Calu3 (cell line): ENCODE measurements around the gene C17orf113. TPM values are rescaled to one million over a fixed set of nuclear protein-coding genes. Genes with fewer than 3 reads are reported as not detected.

Experiments
- BruUV-seq: library from RNA; stranded (reverse); fragments of 400-500 nt; replicated peaks from 2 replicates; lab custom pipeline; 2021; lab: Mats Ljungman, UMichigan
- CTCF ChIA-PET: fragments of 300-600 bp; sonication (Branson Sonifier 250); formaldehyde crosslinking; loops from one replicate; lab custom pipeline; 2022; ENCODE audit warnings: antibody characterized with exemption; lab: Charles Lee
- DNase-seq: peaks from one replicate; pipeline ENCODE4 v3.0.0; 2022
- H3K27ac Mint-ChIP-seq: one replicate; pipeline ENCODE4 v1.8.0; 2022; ENCODE audit warnings: mixed read lengths; ENCODE audit not compliant: unreplicated experiment
- H3K27me3 Mint-ChIP-seq: one replicate; pipeline ENCODE4 v1.8.0; 2022; ENCODE audit warnings: mixed read lengths; ENCODE audit not compliant: unreplicated experiment
- H3K36me3 Mint-ChIP-seq: one replicate; pipeline ENCODE4 v1.8.0; 2022; ENCODE audit warnings: mild to moderate bottlenecking, moderate library complexity, mixed read lengths; ENCODE audit not compliant: insufficient read depth, unreplicated experiment
- H3K4me1 Mint-ChIP-seq: one replicate; pipeline ENCODE4 v1.8.0; 2022; ENCODE audit warnings: mild to moderate bottlenecking, low read depth, mixed read lengths; ENCODE audit not compliant: unreplicated experiment
- H3K4me3 Mint-ChIP-seq: one replicate; pipeline ENCODE4 v1.8.0; 2022; ENCODE audit warnings: mild to moderate bottlenecking, low read depth, moderate library complexity, mixed read lengths; ENCODE audit not compliant: unreplicated experiment
- H3K9me3 Mint-ChIP-seq: one replicate; pipeline ENCODE4 v1.8.0; 2022; ENCODE audit warnings: low read depth, mixed read lengths; ENCODE audit not compliant: unreplicated experiment
- intact Hi-C: fragments of 100-400 bp; cut with micrococcal nuclease; formaldehyde crosslinking; loops from one replicate; pipeline ENCODE4 v1.10.0; 2022; ENCODE audit not compliant: unreplicated experiment
- total RNA-seq: library from RNA; stranded (reverse); gene quantifications from 2 replicates; pipeline ENCODE4 v1.2.3, GENCODE V29; 2022
- TF ChIP-seq, protein P1 (sequence below): fragments of 200-600 bp; IDR thresholded peaks from one replicate; pipeline ENCODE4 v1.8.0; 2022; ENCODE audit warnings: antibody characterized with exemption; ENCODE audit not compliant: unreplicated experiment

C17orf113 gene
- total RNA-seq, 1 experiment from 2014 or later: 4.2 TPM

DNA sequence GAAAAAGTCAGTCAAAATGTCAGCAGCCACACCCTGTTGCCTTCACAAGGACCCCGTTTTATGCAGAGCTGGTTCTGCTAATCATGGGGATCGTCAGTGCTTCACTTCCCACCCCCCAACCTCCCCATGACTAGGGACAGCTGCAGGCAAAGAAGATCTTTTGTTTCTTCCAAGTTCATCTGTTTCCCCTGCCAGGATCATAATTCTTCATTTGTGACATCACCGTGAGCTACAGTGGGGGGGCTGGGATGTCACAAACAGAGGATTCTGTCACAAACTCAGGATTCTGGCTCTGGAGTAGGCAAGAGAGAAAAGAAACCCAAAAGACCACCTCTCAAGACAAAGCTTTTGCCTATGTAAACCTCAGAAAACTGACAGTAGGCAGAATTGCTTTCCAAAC, 57.8 kb downstream of the C17orf113 start:
- no TSS peak for BruUV-seq
- Mint-ChIP-seq H3K27me3 (no peaks in the 10 kb centered on the region), H3K4me1 (peaks cover 17% of the 10 kb centered on the region), H3K27ac (no peak overlapping the region), H3K36me3 (peaks cover 95% of the 10 kb centered on the region), H3K4me3 (no peak overlapping the region), H3K9me3 (no peaks in the 10 kb centered on the region)
- no peak for DNase-seq
- intact Hi-C loops: no loop called here
- CTCF ChIA-PET: no interaction called here
- TF ChIP-seq, protein P1, sequence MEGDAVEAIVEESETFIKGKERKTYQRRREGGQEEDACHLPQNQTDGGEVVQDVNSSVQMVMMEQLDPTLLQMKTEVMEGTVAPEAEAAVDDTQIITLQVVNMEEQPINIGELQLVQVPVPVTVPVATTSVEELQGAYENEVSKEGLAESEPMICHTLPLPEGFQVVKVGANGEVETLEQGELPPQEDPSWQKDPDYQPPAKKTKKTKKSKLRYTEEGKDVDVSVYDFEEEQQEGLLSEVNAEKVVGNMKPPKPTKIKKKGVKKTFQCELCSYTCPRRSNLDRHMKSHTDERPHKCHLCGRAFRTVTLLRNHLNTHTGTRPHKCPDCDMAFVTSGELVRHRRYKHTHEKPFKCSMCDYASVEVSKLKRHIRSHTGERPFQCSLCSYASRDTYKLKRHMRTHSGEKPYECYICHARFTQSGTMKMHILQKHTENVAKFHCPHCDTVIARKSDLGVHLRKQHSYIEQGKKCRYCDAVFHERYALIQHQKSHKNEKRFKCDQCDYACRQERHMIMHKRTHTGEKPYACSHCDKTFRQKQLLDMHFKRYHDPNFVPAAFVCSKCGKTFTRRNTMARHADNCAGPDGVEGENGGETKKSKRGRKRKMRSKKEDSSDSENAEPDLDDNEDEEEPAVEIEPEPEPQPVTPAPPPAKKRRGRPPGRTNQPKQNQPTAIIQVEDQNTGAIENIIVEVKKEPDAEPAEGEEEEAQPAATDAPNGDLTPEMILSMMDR: no peak

DNA sequence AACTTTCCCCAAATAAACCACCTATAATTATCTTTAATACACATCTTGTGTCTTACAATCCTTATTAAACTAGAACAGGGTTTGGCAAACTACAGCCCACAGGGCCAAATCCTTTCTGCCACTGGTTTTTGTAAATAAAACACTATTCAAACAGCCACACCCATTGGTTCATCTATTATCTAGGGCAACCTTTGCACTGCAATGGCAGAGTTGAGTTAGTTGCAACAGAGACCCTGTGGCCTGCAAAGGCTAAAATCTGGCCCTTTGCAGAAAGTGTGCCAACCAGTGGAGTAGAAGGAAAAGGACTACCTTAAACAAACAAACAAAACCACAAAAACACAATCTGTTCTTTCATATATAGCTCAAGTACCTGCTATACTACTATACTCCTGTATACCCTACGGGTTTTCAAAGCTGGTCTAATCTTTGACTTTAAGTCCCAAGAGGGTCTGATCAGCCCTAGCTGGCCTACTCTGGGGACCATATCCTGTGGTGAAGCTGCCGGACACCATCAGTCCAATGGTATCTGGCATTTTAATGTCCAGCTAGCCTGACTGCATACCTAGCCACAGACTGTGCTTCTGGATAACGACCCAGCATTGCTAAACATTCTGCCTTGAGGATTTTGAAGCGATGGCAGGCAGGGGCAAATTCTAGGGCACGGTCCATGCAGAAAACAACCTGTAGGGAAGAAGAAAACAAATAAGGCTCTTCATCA, 60.5 kb downstream of the C17orf113 start:
- Mint-ChIP-seq H3K9me3 (no peaks in the 10 kb centered on the region), H3K27me3 (no peaks in the 10 kb centered on the region), H3K27ac (no peak overlapping the region), H3K4me1 (peaks cover 17% of the 10 kb centered on the region), H3K36me3 (peaks cover 98% of the 10 kb centered on the region), H3K4me3 (no peak overlapping the region)
- TF ChIP-seq, protein P1: no peak
- CTCF ChIA-PET: interaction anchor here (0.9 to 1.3 kb wide), 4 partner anchors 11 to 27 kb away, joined by 3 to 5 read pairs (median 3); partner anchors contain the start of gene DNAJC7
- BruUV-seq: no TSS peak
- intact Hi-C loops: no loop called here
- no peak for DNase-seq

DNA sequence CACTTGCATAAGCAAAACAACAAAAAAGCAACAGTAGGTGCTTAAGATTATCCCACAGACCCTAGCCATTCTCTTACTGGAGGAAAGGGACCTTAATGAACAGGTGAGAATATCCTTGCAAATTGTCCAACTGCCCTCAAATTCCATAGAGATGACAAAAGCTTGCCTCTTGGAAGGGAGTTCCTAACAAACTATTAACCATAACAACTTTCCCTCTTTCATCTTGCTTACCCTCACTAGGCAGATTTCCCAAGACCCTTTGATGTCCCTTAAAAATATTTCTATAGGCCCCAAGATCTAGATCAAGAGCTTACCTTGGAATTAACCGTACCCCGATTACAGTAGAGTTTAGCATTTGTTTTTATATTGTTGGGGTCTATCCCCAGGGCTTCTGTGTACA, 62.0 kb downstream of the C17orf113 start:
- no peaks in the 10 kb centered on the region for H3K27me3 Mint-ChIP-seq
- H3K27ac Mint-ChIP-seq: no peak overlapping the region
- CTCF ChIA-PET: no interaction called here
- peaks cover 17% of the 10 kb centered on the region for H3K4me1 Mint-ChIP-seq
- intact Hi-C loops: no loop called here
- H3K9me3 Mint-ChIP-seq: no peaks in the 10 kb centered on the region
- H3K4me3 Mint-ChIP-seq: no peak overlapping the region
- no peak for DNase-seq
- TF ChIP-seq, protein P1: no peak
- no TSS peak for BruUV-seq
- H3K36me3 Mint-ChIP-seq: peaks cover 98% of the 10 kb centered on the region

Other genes starting within 250 kb of the C17orf113 start
- gene P3H4, start 238.7 kb downstream of the C17orf113 start, total RNA-seq: 19.9 and 22.5 TPM in 2 replicates
- gene FKBP10, start 237.6 kb downstream of the C17orf113 start, total RNA-seq: 0.92 and 3.6 TPM in 2 replicates
- gene NT5C3B, start 214.4 kb downstream of the C17orf113 start, total RNA-seq: 62.0 and 65.2 TPM in 2 replicates
- gene KLHL10, start 212.8 kb downstream of the C17orf113 start, total RNA-seq: not detected in 2 replicates
- 25.3 and 25.6 TPM in 2 replicates for gene KLHL11, start 185.2 kb downstream of the C17orf113 start, total RNA-seq
- 258 and 265 TPM in 2 replicates for gene ACLY, start 131.7 kb downstream of the C17orf113 start, total RNA-seq
- gene ODAD4, start 120.0 kb downstream of the C17orf113 start, total RNA-seq: 0.73 and 2.7 TPM in 2 replicates
- gene CNP, start 83.8 kb downstream of the C17orf113 start, total RNA-seq: 144 and 156 TPM in 2 replicates
- gene DNAJC7, start 33.2 kb downstream of the C17orf113 start, total RNA-seq: 184 and 193 TPM in 2 replicates
- gene NKIRAS2, start 30.5 kb downstream of the C17orf113 start, total RNA-seq: 55.7 and 58.4 TPM in 2 replicates
- gene ZNF385C, start 47.9 kb upstream of the C17orf113 start, total RNA-seq: 4.0 and 6.3 TPM in 2 replicates
- 45.6 and 77.5 TPM in 2 replicates for gene DHX58, start 62.1 kb upstream of the C17orf113 start, total RNA-seq
- gene KAT2A, start 70.8 kb upstream of the C17orf113 start, total RNA-seq: 94.7 and 100.0 TPM in 2 replicates
- 0.54 and 0.69 TPM in 2 replicates for gene HSPB9, start 72.2 kb upstream of the C17orf113 start, total RNA-seq
- gene RAB5C, start 104.4 kb upstream of the C17orf113 start, total RNA-seq: 284 and 315 TPM in 2 replicates
- not detected in 2 replicates for gene KCNH4, start 130.5 kb upstream of the C17orf113 start, total RNA-seq
- not detected in 2 replicates for gene HCRT, start 134.9 kb upstream of the C17orf113 start, total RNA-seq
- gene GHDC, start 143.9 kb upstream of the C17orf113 start, total RNA-seq: 37.4 and 42.7 TPM in 2 replicates
- 45.4 and 45.8 TPM in 2 replicates for gene STAT5B, start 225.8 kb upstream of the C17orf113 start, total RNA-seq
- gene STAT5A, start 237.9 kb upstream of the C17orf113 start, total RNA-seq: 3.1 and 3.9 TPM in 2 replicates